GM12878 (cell line): ENCODE data around the gene PRSS12. TPM values are rescaled to one million over a fixed set of nuclear protein-coding genes. Genes with fewer than 3 reads are reported as not detected.

ENCODE experiments used
- ATAC-seq: fragments of 200-7000 bp; cut with Tn5 transposase; 3 replicates; pipeline ENCODE4 v1.9.1; 2020; ENCODE audit warnings: mild to moderate bottlenecking, moderate library complexity
- BruUV-seq: library from RNA; stranded (reverse); fragments of 400-500 nt; replicated peaks from 2 replicates; lab custom pipeline; 2021; lab: Mats Ljungman, UMichigan
- CTCF ChIA-PET: fragments of 300-600 bp; sonication (Branson Sonifier 250); formaldehyde crosslinking; extraction: SDS; loops from one replicate; lab custom pipeline; 2021; ENCODE audit warnings: inconsistent platforms; lab: Yijun Ruan, JAX
- POLR2A ChIA-PET: fragments of 350-600 bp; formaldehyde crosslinking; extraction: SDS; loops from one replicate; lab custom pipeline; 2021; ENCODE audit warnings: inconsistent platforms; lab: Charles Lee
- RAD21 ChIA-PET: fragments of 300-600 bp; sonication (Branson Sonifier 250); formaldehyde crosslinking; loops from one replicate; lab custom pipeline; 2023; ENCODE audit warnings: antibody characterized with exemption; ENCODE audit not compliant: unreplicated experiment; lab: Charles Lee
- SMC1A ChIA-PET: fragments of 300-600 bp; sonication (Branson Sonifier 250); formaldehyde crosslinking; loops from one replicate; lab custom pipeline; 2023; ENCODE audit not compliant: unreplicated experiment, uncharacterized antibody; lab: Charles Lee
- DNase-seq: peaks from one replicate; pipeline ENCODE4 v3.0.0-alpha.2; 2011; ENCODE audit warnings: low read depth, low spot score
- FAIRE-seq: peaks from 3 replicates; lab custom pipeline; 2011; peaks lifted over from hg19 to GRCh38; lab: Jason Lieb, UNC
- H2AFZ ChIP-seq: 2 replicates; pipeline ENCODE4 v1.6.0; 2011; ENCODE audit warnings: low read depth, low read length, control low read depth; ENCODE audit not compliant: control insufficient read depth
- H3K27ac ChIP-seq: 2 replicates; pipeline ENCODE4 v1.5.1; 2011; ENCODE audit warnings: control low read depth; ENCODE audit not compliant: control insufficient read depth, insufficient read depth
- H3K27me3 ChIP-seq, 2 experiments: replicated peaks in 1 of 2; 2 replicates each; pipeline versions ENCODE4 v1.6.0 to v1.6.1; 2011; ENCODE audit warnings: low read length in 1 of 2; ENCODE audit not compliant: control insufficient read depth in 2 of 2, insufficient read depth in 2 of 2
- H3K36me3 ChIP-seq, 2 experiments: 2 replicates each; pipeline ENCODE4 v1.5.1; 2011; ENCODE audit warnings: low read length in 1 of 2; ENCODE audit not compliant: control insufficient read depth in 2 of 2, insufficient read depth in 2 of 2
- H3K4me1 ChIP-seq: 2 replicates; pipeline ENCODE4 v1.6.1; 2011; ENCODE audit warnings: mild to moderate bottlenecking, low read length, moderate library complexity, mixed read lengths; ENCODE audit not compliant: control insufficient read depth, insufficient read depth
- H3K4me2 ChIP-seq: 2 replicates; pipeline ENCODE4 v1.6.0; 2011; ENCODE audit warnings: control low read depth; ENCODE audit not compliant: control insufficient read depth, insufficient read depth
- H3K4me3 ChIP-seq: fragments of 200-600 bp; sonication (generic); 2 replicates; pipeline ENCODE4 v1.5.1; 2016
- H3K79me2 ChIP-seq: 2 replicates; pipeline ENCODE4 v1.6.0; 2011; ENCODE audit warnings: low read length; ENCODE audit not compliant: control insufficient read depth, insufficient read depth
- H3K9ac ChIP-seq: 2 replicates; pipeline ENCODE4 v1.8.0; 2011; ENCODE audit warnings: low read length, control low read depth, mixed read lengths; ENCODE audit not compliant: control insufficient read depth, insufficient read depth
- H3K9me3 ChIP-seq: replicated peaks from 3 replicates; pipeline ENCODE4 v1.5.1; 2011; ENCODE audit warnings: mild to moderate bottlenecking, low read length; ENCODE audit not compliant: control insufficient read depth, insufficient read depth
- H4K20me1 ChIP-seq: 2 replicates; pipeline ENCODE4 v1.6.0; 2011; ENCODE audit not compliant: control insufficient read depth, insufficient read depth
- CREM ChIP-seq: IDR thresholded peaks from 2 replicates; pipeline ENCODE4 v1.6.1; 2014; ENCODE audit warnings: antibody characterized with exemption, low read depth
- DPF2 ChIP-seq: fragments of 450-650 bp; IDR thresholded peaks from 2 replicates; pipeline ENCODE4 v1.6.1; 2017; ENCODE audit warnings: mild to moderate bottlenecking
- EZH2 ChIP-seq: IDR thresholded peaks from 2 replicates; pipeline ENCODE4 v1.6.1; 2012; ENCODE audit warnings: low read depth, mild to moderate bottlenecking, control low read depth, inconsistent platforms, low read length, borderline replicate concordance; ENCODE audit not compliant: control insufficient read depth
- GATAD2B ChIP-seq: fragments of 450-650 bp; conservative IDR thresholded peaks from 2 replicates; pipeline ENCODE4 v1.6.1; 2017; ENCODE audit warnings: low read depth, mild to moderate bottlenecking, moderate library complexity
- KLF5 ChIP-seq: fragments of 450-650 bp; IDR thresholded peaks from 2 replicates; pipeline ENCODE4 v1.6.1; 2014; ENCODE audit warnings: mild to moderate bottlenecking; ENCODE audit not compliant: partially characterized antibody
- NBN ChIP-seq: fragments of 450-650 bp; IDR thresholded peaks from 2 replicates; pipeline ENCODE4 v1.6.1; 2016
- RBBP5 ChIP-seq: fragments of 200-600 bp; sonication (generic); conservative IDR thresholded peaks from 2 replicates; pipeline ENCODE4 v1.6.1; 2016
- SIN3A ChIP-seq: IDR thresholded peaks from 2 replicates; pipeline ENCODE4 v1.6.1; 2012; ENCODE audit warnings: low read depth, low read length, improper control_type of control experiment
- SIX5 ChIP-seq: IDR thresholded peaks from 2 replicates; pipeline ENCODE4 v1.6.1; 2011; ENCODE audit warnings: mild to moderate bottlenecking, low read depth, low read length, moderate library complexity; ENCODE audit not compliant: severe bottlenecking
- SKIL ChIP-seq: fragments of 450-650 bp; IDR thresholded peaks from 2 replicates; pipeline ENCODE4 v1.6.1; 2017; ENCODE audit warnings: mild to moderate bottlenecking, low read depth, inconsistent platforms; ENCODE audit not compliant: poor library complexity, severe bottlenecking
- SMARCA5 ChIP-seq: fragments of 450-650 bp; IDR thresholded peaks from 2 replicates; pipeline ENCODE4 v1.6.1; 2017; ENCODE audit warnings: mild to moderate bottlenecking
- SREBF1 ChIP-seq: IDR thresholded peaks from 2 replicates; pipeline ENCODE4 v1.6.1; 2012; ENCODE audit warnings: mild to moderate bottlenecking, low read length
- SRF ChIP-seq, 2 experiments: IDR thresholded peaks; 2 replicates each; pipeline ENCODE4 v1.6.1; 2011; ENCODE audit warnings: low read depth in 2 of 2, low read length in 2 of 2, mild to moderate bottlenecking in 1 of 2, moderate library complexity in 1 of 2
- SUZ12 ChIP-seq: fragments of 200-600 bp; sonication (generic); IDR thresholded peaks from one replicate; pipeline ENCODE4 v1.6.1; 2018; ENCODE audit warnings: antibody characterized with exemption, mild to moderate bottlenecking; ENCODE audit not compliant: unreplicated experiment
- USF2 ChIP-seq: IDR thresholded peaks from 2 replicates; pipeline ENCODE4 v1.6.1; 2011; ENCODE audit warnings: low read depth, low read length, improper control_type of control experiment, borderline replicate concordance
- ZBTB11 ChIP-seq: fragments of 450-650 bp; formaldehyde crosslinking; IDR thresholded peaks from 2 replicates; pipeline ENCODE4 v1.5.0; 2022; ENCODE audit warnings: mild to moderate bottlenecking, missing genetic modification characterization
- WGBS: methylation state at CpG from one replicate; pipeline ENCODE4 v1.1.6; 2016; ENCODE audit warnings: low lambda C conversion rate; ENCODE audit not compliant: insufficient replicate concordance, insufficient coverage; ENCODE audit errors: missing lambda C conversion rate; 5-methylcytosine and 5-hydroxymethylcytosine counted together
- in situ Hi-C: fragments of 300-500 bp; cut with MboI; formaldehyde crosslinking; loops from 9 replicates; pipeline ENCODE4 v1.14.3; 2018; ENCODE audit warnings: mixed read lengths
- intact Hi-C: fragments of 100-400 bp; cut with micrococcal nuclease; formaldehyde crosslinking; loops from one replicate; pipeline ENCODE4 v1.14.2; 2022; ENCODE audit not compliant: unreplicated experiment
- polyA plus RNA-seq, 11 experiments: library from polyadenylated mRNA; depleted of rRNA in 4 of 11; unstranded in 6 of 11; stranded (reverse) in 5 of 11; fragments of >200 nt; fragmentation: Nextera tagmentation in 4 of 11; fragmentation: Illumina TruSeq in 1 of 11; extraction: Ambion mirVana in 4 of 11; extraction: Trizol in 1 of 11; gene quantifications; 1 replicate in 1 of 11; 2 replicates in 10 of 11; pipeline versions ENCODE4 v1.2.1 to v1.2.3, GENCODE V29; 2011 to 2016; ENCODE audit warnings: inconsistent platforms in 2 of 11, missing spikeins in 2 of 11, low read depth in 1 of 11
- total RNA-seq, 4 experiments: library from RNA; depleted of rRNA in 3 of 4; stranded (reverse); fragments of >200 nt in 3 of 4; fragmentation: Illumina TruSeq in 1 of 4; extraction: Trizol in 1 of 4; gene quantifications; 2 replicates each; pipeline versions ENCODE4 v1.2.1 to v1.2.3, GENCODE V29; 2013 to 2021

The PRSS12 gene
- total and polyA plus RNA-seq, 10 of the 15 experiments (the other 5 are each of a cell fraction or from before 2014, with no cell fraction given), result 0.04 to 0.34 (median 0.11) TPM; not detected in 2

- Histone ChIP-seq H3K36me3 (no peaks in the 10 kb centered on the region), H3K9me3 (no peaks in the 10 kb centered on the region), H3K4me3 (no peak overlapping the region), H3K27ac (no peak overlapping the region), H2AFZ (no peak overlapping the region), H3K4me1 (no peaks in the 10 kb centered on the region), H3K27me3 (no peaks in the 10 kb centered on the region), H4K20me1 (no peaks in the 10 kb centered on the region), H3K79me2 (no peaks in the 10 kb centered on the region), H3K4me2 (no peak overlapping the region), H3K9ac (no peak overlapping the region)
- no peak for TF ChIP-seq NBN
- no peak for TF ChIP-seq DPF2
- no peak for TF ChIP-seq SUZ12
- TF ChIP-seq GATAD2B, result no peak
- TF ChIP-seq ZBTB11 (CRISPR knock-in tag), result no peak
- TF ChIP-seq SMARCA5, result no peak
- no peak for TF ChIP-seq EZH2
- no peak for TF ChIP-seq SKIL
- no peak for TF ChIP-seq RBBP5
- no peak for TF ChIP-seq KLF5
- no peak for TF ChIP-seq USF2
- no peak for TF ChIP-seq SREBF1
- TF ChIP-seq CREM, result no peak
- no peak for TF ChIP-seq SIN3A
- TF ChIP-seq SIX5, result no peak
- no peak for TF ChIP-seq SRF (IDR thresholded peaks at IDR 0.05; ENCODE audit: low read depth in 2 of 2, low read length in 2 of 2)
- BruUV-seq, result no TSS peak
- no peak for FAIRE-seq
- DNase-seq, result no peak
- ChIA-PET RAD21 (no interaction called here), CTCF (no interaction called here), POLR2A (no interaction called here), SMC1A (interaction anchor here (0.6 to 1.2 kb wide), 3 partner anchors 9 to 31 kb away, joined by 3 read pairs; no protein-coding TSS in a partner anchor)
- in situ Hi-C loops, result no loop called here
- intact Hi-C loops, result no loop called here
- peak; percentile 50 for ATAC-seq
- 55% methylated on average over 4 of the region's 4 CpGs for WGBS
Observed at GRCh38 chr4:118373614-118374255, 20.9 kb upstream of the PRSS12 start.
